NT2/D1 (cell line): ENCODE results near the gene ALOXE3.

Experiments
- SUZ12 ChIP-seq: IDR thresholded peaks from 2 replicates; pipeline ENCODE4 v1.6.1; 2011; ENCODE audit not compliant: insufficient read length, insufficient read depth; ENCODE audit errors: extremely low read depth
- YY1 ChIP-seq: IDR thresholded peaks from 2 replicates; pipeline ENCODE4 v1.6.1; 2011; ENCODE audit not compliant: insufficient read length, insufficient read depth
- ZNF274 ChIP-seq: IDR thresholded peaks from 2 replicates; pipeline ENCODE4 v1.6.1; 2011; ENCODE audit warnings: mild to moderate bottlenecking, low read depth, low read length

GRCh38 chr17:8126491-8127066 lies 8.3 kb upstream of the ALOXE3 start:
- TF ChIP-seq YY1 (no peak), ZNF274 (no peak), SUZ12 (no peak)
